Endothelial cell of umbilical vein (primary cell): Measurements from ENCODE around the gene MTA2.
"Not testable (repeated sequence)": the region's sequence is repeated elsewhere in the genome, so short reads cannot be mapped to it uniquely, and the experiment has no call there.

ENCODE experiments used
- EZH2 ChIP-seq: IDR thresholded peaks from 2 replicates; pipeline ENCODE4 v1.6.1; 2012; ENCODE audit warnings: borderline replicate concordance, low read depth, mild to moderate bottlenecking, moderate library complexity, low read length, inconsistent platforms; ENCODE audit not compliant: severe bottlenecking
- FOS ChIP-seq: IDR thresholded peaks from 2 replicates; pipeline ENCODE4 v1.6.1; 2011; ENCODE audit warnings: mild to moderate bottlenecking, low read length, moderate library complexity, borderline replicate concordance; ENCODE audit not compliant: insufficient read depth
- GATA2 ChIP-seq: IDR thresholded peaks from 2 replicates; pipeline ENCODE4 v1.7.0; 2011; ENCODE audit warnings: low read depth, mild to moderate bottlenecking, moderate library complexity, mixed read lengths, low read length; ENCODE audit not compliant: insufficient read length, insufficient read depth
- JUN ChIP-seq: IDR thresholded peaks from 2 replicates; pipeline ENCODE4 v1.6.1; 2011; ENCODE audit warnings: borderline replicate concordance, low read depth; ENCODE audit not compliant: insufficient read length, insufficient read depth
- MYC ChIP-seq: IDR thresholded peaks from one replicate; pipeline ENCODE4 v1.6.1; 2011; ENCODE audit warnings: mild to moderate bottlenecking, low read depth, low read length
- POLR2A ChIP-seq: IDR thresholded peaks from 2 replicates; pipeline ENCODE4 v1.6.1; 2012; ENCODE audit warnings: low read depth, mild to moderate bottlenecking, control low read depth, low read length
- POLR2AphosphoS5 ChIP-seq: IDR thresholded peaks from 2 replicates; pipeline ENCODE4 v1.6.1; 2012; ENCODE audit warnings: low read depth, mild to moderate bottlenecking, control low read depth, low read length, moderate library complexity; ENCODE audit not compliant: insufficient read depth
- TF ChIP-seq, protein P1 (sequence below), 2 donors: IDR thresholded peaks; 1 replicate in 1 of 2; 2 replicates in 1 of 2; pipeline ENCODE4 v1.5.1; 2011; ENCODE audit warnings: low read length in 2 of 2, mild to moderate bottlenecking in 2 of 2, moderate library complexity in 2 of 2, control low read depth in 1 of 2, inconsistent platforms in 1 of 2, low read depth in 1 of 2; ENCODE audit not compliant: insufficient read depth in 1 of 2; ENCODE audit errors: extremely low read depth in 1 of 2
- TF ChIP-seq, protein P2 (sequence below): IDR thresholded peaks from 2 replicates; pipeline ENCODE4 v1.6.1; 2011; ENCODE audit not compliant: insufficient read depth, insufficient read length

DNA sequence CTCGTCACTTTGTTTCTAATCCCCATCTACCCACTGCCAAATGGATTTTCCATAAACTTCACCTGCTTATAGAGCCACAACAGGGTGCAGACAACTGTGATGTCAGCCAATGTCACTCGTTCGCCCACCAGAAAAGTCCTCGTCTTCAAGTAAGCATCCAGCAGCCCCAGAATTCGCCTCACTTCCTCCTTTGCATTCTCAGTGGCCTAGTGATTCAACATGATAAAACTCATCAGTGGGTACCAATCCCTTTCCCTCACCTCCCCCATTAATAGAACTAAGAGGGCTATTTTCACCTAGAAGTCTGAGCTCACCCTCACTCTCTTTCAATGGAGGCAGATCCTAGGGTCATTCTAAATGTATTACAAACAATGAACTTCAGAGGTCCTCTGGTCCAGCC is 30.8 kb downstream of the MTA2 start:
- TF ChIP-seq EZH2, POLR2A, MYC, JUN, POLR2AphosphoS5, FOS, GATA2: not testable (repeated sequence)
- TF ChIP-seq, protein P1, sequence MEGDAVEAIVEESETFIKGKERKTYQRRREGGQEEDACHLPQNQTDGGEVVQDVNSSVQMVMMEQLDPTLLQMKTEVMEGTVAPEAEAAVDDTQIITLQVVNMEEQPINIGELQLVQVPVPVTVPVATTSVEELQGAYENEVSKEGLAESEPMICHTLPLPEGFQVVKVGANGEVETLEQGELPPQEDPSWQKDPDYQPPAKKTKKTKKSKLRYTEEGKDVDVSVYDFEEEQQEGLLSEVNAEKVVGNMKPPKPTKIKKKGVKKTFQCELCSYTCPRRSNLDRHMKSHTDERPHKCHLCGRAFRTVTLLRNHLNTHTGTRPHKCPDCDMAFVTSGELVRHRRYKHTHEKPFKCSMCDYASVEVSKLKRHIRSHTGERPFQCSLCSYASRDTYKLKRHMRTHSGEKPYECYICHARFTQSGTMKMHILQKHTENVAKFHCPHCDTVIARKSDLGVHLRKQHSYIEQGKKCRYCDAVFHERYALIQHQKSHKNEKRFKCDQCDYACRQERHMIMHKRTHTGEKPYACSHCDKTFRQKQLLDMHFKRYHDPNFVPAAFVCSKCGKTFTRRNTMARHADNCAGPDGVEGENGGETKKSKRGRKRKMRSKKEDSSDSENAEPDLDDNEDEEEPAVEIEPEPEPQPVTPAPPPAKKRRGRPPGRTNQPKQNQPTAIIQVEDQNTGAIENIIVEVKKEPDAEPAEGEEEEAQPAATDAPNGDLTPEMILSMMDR (IDR thresholded peaks at IDR 0.05; ENCODE audit: extremely low read depth in 1 of 2, insufficient read depth in 1 of 2, low read depth in 1 of 2, low read length in 2 of 2) = not testable (repeated sequence)
- TF ChIP-seq, protein P2, sequence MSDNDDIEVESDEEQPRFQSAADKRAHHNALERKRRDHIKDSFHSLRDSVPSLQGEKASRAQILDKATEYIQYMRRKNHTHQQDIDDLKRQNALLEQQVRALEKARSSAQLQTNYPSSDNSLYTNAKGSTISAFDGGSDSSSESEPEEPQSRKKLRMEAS = not testable (repeated sequence)
